ENCODE measurements around the gene BEGAIN. TPM values are rescaled to one million over a fixed set of nuclear protein-coding genes. Genes with fewer than 3 reads are reported as not detected.

The BEGAIN gene
- total and polyA plus RNA-seq, 9 of the 15 experiments (the other 6 are each of a cell fraction or from before 2014, with no cell fraction given): 0.07 to 0.68 (median 0.55) TPM; not detected in 3

- TF ChIP-seq ZNF592 (IDR thresholded peaks at IDR 0.05) (no peak), E2F8 (IDR thresholded peaks at IDR 0.05; ENCODE audit: low read depth, partially characterized antibody) (no peak), USF2 (CRISPR knock-in tag; IDR thresholded peaks at IDR 0.05) (no peak), NFATC3 (IDR thresholded peaks at IDR 0.05) (no peak), FOXK2 (conservative IDR thresholded peaks at IDR 0.05 in 1 of 2, IDR thresholded peaks at IDR 0.05 in 1 of 2; ENCODE audit: low read depth in 2 of 2) (no peak), ZNF41 (CRISPR knock-in tag; conservative IDR thresholded peaks at IDR 0.05) (no peak)
Observed at GRCh38 chr14:100557658-100558057, 29.6 kb downstream of the BEGAIN start (continued).

Data from K562 (cell line).